Measurements from ENCODE around the gene ZWILCH.

ZWILCH gene

DNA sequence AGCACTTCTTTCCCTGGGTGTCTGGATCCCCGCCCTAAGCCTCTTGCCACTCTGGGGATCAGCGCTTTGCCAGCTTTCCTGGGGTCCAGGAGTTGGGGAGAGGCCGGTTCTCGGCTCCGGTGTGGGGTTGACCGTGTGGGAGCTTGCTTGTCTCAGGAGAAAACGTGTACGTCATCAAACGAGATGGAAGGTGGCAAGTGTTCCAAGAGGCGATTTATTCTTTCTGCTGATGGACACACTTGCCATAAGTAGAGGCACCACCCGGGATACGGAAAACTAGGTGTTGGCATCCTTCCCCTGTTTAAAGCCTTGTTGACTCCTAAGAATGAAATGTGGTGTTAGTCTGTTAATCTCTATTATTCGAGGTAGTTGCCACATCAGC, 295 bp downstream of the ZWILCH start:
- TF ChIP-seq, protein P1, sequence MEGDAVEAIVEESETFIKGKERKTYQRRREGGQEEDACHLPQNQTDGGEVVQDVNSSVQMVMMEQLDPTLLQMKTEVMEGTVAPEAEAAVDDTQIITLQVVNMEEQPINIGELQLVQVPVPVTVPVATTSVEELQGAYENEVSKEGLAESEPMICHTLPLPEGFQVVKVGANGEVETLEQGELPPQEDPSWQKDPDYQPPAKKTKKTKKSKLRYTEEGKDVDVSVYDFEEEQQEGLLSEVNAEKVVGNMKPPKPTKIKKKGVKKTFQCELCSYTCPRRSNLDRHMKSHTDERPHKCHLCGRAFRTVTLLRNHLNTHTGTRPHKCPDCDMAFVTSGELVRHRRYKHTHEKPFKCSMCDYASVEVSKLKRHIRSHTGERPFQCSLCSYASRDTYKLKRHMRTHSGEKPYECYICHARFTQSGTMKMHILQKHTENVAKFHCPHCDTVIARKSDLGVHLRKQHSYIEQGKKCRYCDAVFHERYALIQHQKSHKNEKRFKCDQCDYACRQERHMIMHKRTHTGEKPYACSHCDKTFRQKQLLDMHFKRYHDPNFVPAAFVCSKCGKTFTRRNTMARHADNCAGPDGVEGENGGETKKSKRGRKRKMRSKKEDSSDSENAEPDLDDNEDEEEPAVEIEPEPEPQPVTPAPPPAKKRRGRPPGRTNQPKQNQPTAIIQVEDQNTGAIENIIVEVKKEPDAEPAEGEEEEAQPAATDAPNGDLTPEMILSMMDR (IDR thresholded peaks at IDR 0.05; ENCODE audit: low read depth, low read length), result no peak
- Histone ChIP-seq H3K27ac (peak overlapping the region; percentile 99), H3K36me3 (peaks cover 49% of the 10 kb centered on the region), H3K9me3 (ENCODE audit: severe bottlenecking) (no peaks in the 10 kb centered on the region), H3K27me3 (ENCODE audit: insufficient read depth, low read depth, severe bottlenecking) (no peaks in the 10 kb centered on the region), H3K4me3 (ENCODE audit: low read depth, low read length) (peak overlapping the region; percentile 97)
- DNase-seq, result no peak

DNA sequence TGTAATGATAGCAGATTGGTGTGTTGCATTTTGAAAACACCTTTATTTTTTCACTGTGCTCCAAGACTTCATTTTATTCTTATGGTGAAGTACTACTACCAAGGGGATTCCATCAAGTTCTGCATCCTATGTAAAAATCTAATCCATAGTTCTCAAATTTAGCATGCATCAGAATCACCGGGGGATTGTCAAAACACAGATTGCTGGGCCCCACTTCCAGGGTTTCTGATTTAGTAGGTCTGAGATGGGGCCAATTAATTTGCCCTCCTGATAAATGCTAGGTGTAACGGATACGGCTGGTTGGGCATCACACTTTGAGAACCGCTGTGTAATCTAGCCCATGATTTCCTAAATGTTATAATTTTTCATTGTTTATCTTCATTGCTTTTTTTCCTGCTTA, 692 bp downstream of the ZWILCH start:
- no peak for DNase-seq
- H3K36me3 ChIP-seq, result peaks cover 48% of the 10 kb centered on the region
- TF ChIP-seq, protein P1 (IDR thresholded peaks at IDR 0.05; ENCODE audit: low read depth, low read length), result no peak
- no peak overlapping the region; the same call in 1 of the 2 replicates for H3K27ac ChIP-seq
- H3K27me3 ChIP-seq (ENCODE audit: insufficient read depth, low read depth, severe bottlenecking), result no peaks in the 10 kb centered on the region
- peak overlapping the region; percentile 97 for H3K4me3 ChIP-seq (ENCODE audit: low read depth, low read length)
- H3K9me3 ChIP-seq (ENCODE audit: severe bottlenecking), result no peaks in the 10 kb centered on the region

DNA sequence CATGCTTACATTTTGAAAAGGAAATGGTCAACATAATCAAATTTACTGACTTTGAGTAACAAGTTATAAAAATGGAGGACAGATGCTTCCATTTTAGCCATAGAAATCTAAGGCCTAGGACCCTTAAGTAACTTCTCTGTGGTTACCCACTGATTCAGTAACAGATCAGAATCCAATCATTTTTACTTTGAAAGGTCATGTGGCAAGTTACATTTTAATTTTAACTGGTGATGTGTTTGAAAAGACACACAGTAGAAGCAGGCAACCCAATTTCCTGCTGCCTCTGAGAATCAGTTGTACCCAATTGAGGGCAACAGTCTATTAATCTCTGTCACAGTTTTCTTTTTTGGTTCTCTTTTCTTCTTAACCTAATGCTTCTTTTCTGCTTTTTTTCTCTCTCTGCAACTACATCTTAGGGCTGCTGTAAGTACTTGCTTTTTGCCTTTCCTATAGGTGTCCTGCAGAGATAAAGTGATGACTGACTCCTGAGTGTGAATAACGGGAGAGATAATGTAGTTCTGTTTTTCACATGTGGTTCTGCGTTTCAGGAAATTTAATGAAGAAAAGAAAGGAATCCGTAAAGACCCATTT, 3.3 kb downstream of the ZWILCH start:
- no peak for DNase-seq
- Histone ChIP-seq H3K27ac (no peak overlapping the region), H3K36me3 (peaks cover 22% of the 10 kb centered on the region)

DNA sequence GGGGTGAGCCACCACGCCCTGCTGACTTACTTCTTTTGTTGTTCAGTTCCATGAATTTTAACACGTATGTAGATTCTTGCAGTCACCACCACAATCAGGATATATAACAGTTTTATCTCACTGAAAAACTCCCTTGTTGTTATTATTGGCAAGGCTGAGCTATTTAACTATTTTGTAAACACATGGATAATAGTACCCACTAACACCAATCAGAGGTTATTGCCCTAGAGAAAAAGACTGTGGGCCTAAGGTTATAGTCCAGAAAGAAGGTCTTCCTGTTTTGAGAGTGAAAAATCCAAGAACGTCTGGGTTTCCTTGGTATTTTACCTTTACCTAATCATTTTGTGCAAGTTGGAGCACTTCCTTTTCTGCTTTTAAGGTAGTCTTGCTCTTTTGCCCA, 9.5 kb downstream of the ZWILCH start:
- no peak overlapping the region for H3K27ac ChIP-seq
- H3K27me3 ChIP-seq (ENCODE audit: insufficient read depth, low read depth, severe bottlenecking), result no peaks in the 10 kb centered on the region
- H3K9me3 ChIP-seq (ENCODE audit: severe bottlenecking), result no peaks in the 10 kb centered on the region
- TF ChIP-seq, protein P1 (IDR thresholded peaks at IDR 0.05; ENCODE audit: low read depth, low read length), result no peak
- peaks cover 21% of the 10 kb centered on the region for H3K36me3 ChIP-seq
- DNase-seq, result no peak
- no peak overlapping the region for H3K4me3 ChIP-seq (ENCODE audit: low read depth, low read length)

More for the DNA sequence above, 3.3 kb downstream of the ZWILCH start:
- Histone ChIP-seq H3K4me3 (ENCODE audit: low read depth, low read length) (no peak overlapping the region), H3K27me3 (ENCODE audit: insufficient read depth, low read depth, severe bottlenecking) (no peaks in the 10 kb centered on the region), H3K9me3 (ENCODE audit: severe bottlenecking) (no peaks in the 10 kb centered on the region)
- TF ChIP-seq, protein P1 (IDR thresholded peaks at IDR 0.05; ENCODE audit: low read depth, low read length), result no peak

DNA sequence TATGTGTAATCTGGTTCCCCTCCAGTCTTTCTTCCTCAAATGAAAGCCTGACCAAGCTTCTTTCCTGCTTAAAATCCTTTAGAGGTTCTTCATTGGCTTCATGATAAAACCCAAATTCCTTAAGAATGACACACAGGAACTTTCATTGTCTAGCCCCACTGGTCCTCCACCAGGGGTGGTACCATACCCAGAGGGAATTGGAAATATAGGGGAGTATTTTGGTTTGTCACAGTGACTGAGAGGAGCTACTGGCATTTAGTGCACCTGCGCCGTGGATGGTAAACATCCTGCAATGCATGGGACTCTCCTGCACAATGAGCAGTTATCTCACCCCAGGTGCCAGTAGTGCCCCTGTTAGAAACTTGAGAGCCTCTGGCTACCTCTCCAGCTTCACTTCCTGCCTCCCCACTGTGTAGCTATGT, 10.8 kb downstream of the ZWILCH start:
- Histone ChIP-seq H3K9me3 (ENCODE audit: severe bottlenecking) (no peaks in the 10 kb centered on the region), H3K36me3 (peaks cover 26% of the 10 kb centered on the region), H3K4me3 (ENCODE audit: low read depth, low read length) (no peak overlapping the region), H3K27ac (no peak overlapping the region), H3K27me3 (ENCODE audit: insufficient read depth, low read depth, severe bottlenecking) (no peaks in the 10 kb centered on the region)
- TF ChIP-seq, protein P1 (IDR thresholded peaks at IDR 0.05; ENCODE audit: low read depth, low read length), result no peak
- no peak for DNase-seq

DNA sequence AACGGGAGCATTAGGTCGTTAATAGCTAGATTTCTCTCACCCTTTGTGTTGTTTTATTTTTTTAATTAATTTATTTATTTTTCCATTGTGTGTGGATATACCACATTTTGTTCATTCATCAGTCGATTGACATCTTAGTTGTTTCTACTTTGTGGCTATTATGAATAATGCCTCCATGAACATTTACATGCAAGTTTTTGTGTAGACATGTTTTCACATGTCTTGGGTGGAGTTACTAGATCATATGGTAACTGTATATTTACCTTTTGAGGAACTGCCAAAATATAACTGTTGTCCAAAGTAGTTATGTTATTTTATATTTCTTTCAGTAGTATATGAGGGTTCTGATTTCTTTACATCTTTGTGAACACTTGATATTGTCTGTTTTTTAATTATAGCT, 18.8 kb downstream of the ZWILCH start:
- Histone ChIP-seq H3K36me3 (peaks cover 35% of the 10 kb centered on the region), H3K27me3 (ENCODE audit: insufficient read depth, low read depth, severe bottlenecking) (no peaks in the 10 kb centered on the region), H3K27ac (no peak overlapping the region), H3K9me3 (ENCODE audit: severe bottlenecking) (no peaks in the 10 kb centered on the region), H3K4me3 (ENCODE audit: low read depth, low read length) (no peak overlapping the region)
- DNase-seq, result no peak
- TF ChIP-seq, protein P1 (IDR thresholded peaks at IDR 0.05; ENCODE audit: low read depth, low read length), result no peak

All from WERI-Rb-1 (cell line).